Fibroblast of lung (primary cell): ENCODE results near the gene P4HA1. TPM values are rescaled to one million over a fixed set of nuclear protein-coding genes. Genes with fewer than 3 reads are reported as not detected.

Experiments used
- DNase-seq, 2 donors: peaks; one replicate each; pipeline versions ENCODE4 v3.0.0 to v3.0.0-alpha.2; 2010; ENCODE audit warnings: low read depth in 2 of 2
- H2AFZ ChIP-seq: 2 replicates; pipeline ENCODE4 v1.5.1; 2012; ENCODE audit warnings: low read length, control low read depth, inconsistent platforms
- H3K27ac ChIP-seq: 2 replicates; pipeline ENCODE4 v1.5.1; 2011; ENCODE audit warnings: low read length, control low read depth; ENCODE audit not compliant: insufficient read depth
- H3K27me3 ChIP-seq: 2 replicates; pipeline ENCODE4 v1.5.1; 2011; ENCODE audit warnings: mild to moderate bottlenecking, low read length; ENCODE audit not compliant: control insufficient read depth, insufficient read depth
- H3K36me3 ChIP-seq: 2 replicates; pipeline ENCODE4 v1.5.1; 2011; ENCODE audit warnings: low read length; ENCODE audit not compliant: control insufficient read depth, insufficient read depth
- H3K4me1 ChIP-seq: 2 replicates; pipeline ENCODE4 v1.5.1; 2011; ENCODE audit warnings: low read length; ENCODE audit not compliant: control insufficient read depth, insufficient read depth; ENCODE audit errors: extremely low read depth
- H3K4me2 ChIP-seq: 2 replicates; pipeline ENCODE4 v1.5.1; 2011; ENCODE audit warnings: low read length, control low read depth; ENCODE audit not compliant: insufficient read depth; ENCODE audit errors: extremely low read depth
- H3K4me3 ChIP-seq, 4 experiments: fragments of 200-600 bp in 1 of 4; sonication (generic) in 1 of 4; replicated peaks in 1 of 4; 2 replicates each; pipeline ENCODE4 v1.5.1; 2011 to 2016; ENCODE audit warnings: low read length in 4 of 4, low read depth in 3 of 4, mild to moderate bottlenecking in 3 of 4, control low read depth in 2 of 4, inconsistent platforms in 1 of 4, mixed read lengths in 1 of 4; ENCODE audit not compliant: insufficient read depth in 1 of 4; ENCODE audit errors: control extremely low read depth in 1 of 4
- H3K79me2 ChIP-seq: 2 replicates; pipeline ENCODE4 v1.5.1; 2012; ENCODE audit warnings: mild to moderate bottlenecking, low read length, inconsistent platforms; ENCODE audit not compliant: control insufficient read depth, insufficient read depth
- H3K9ac ChIP-seq: 2 replicates; pipeline ENCODE4 v1.5.1; 2011; ENCODE audit warnings: mild to moderate bottlenecking, low read length, control low read depth; ENCODE audit not compliant: insufficient read depth
- H3K9me3 ChIP-seq: 2 replicates; pipeline ENCODE4 v1.5.1; 2012; ENCODE audit warnings: low read depth, low read length; ENCODE audit not compliant: control insufficient read depth, insufficient read depth
- H4K20me1 ChIP-seq: 2 replicates; pipeline ENCODE4 v1.5.1; 2011; ENCODE audit warnings: low read length; ENCODE audit not compliant: control insufficient read depth, insufficient read depth; ENCODE audit errors: extremely low read depth
- EZH2 ChIP-seq: IDR thresholded peaks from 2 replicates; pipeline ENCODE4 v1.5.1; 2012; ENCODE audit warnings: low read length, control low read depth, mild to moderate bottlenecking; ENCODE audit errors: missing control alignments
- polyA plus RNA-seq, 2 donors: library from polyadenylated mRNA; depleted of rRNA in 1 of 2; stranded (reverse) in 1 of 2; unstranded in 1 of 2; fragments of >200 nt; gene quantifications; 2 replicates each; pipeline ENCODE4 v1.2.1, GENCODE V29; 2011 to 2012; ENCODE audit warnings: missing spikeins in 1 of 2
- total RNA-seq: library from RNA; depleted of rRNA; stranded (reverse); fragments of >200 nt; gene quantifications from 2 replicates; pipeline ENCODE4 v1.2.1, GENCODE V29; 2014
- TF ChIP-seq, protein P1 (sequence below), 2 donors: IDR thresholded peaks in 1 of 2; conservative IDR thresholded peaks in 1 of 2; 1 replicate in 1 of 2; 2 replicates in 1 of 2; pipeline ENCODE4 v1.5.1; 2011 to 2012; ENCODE audit warnings: low read length in 2 of 2, control low read depth in 1 of 2, inconsistent platforms in 1 of 2, low read depth in 1 of 2, mild to moderate bottlenecking in 1 of 2

P4HA1 gene
- total and polyA plus RNA-seq, 2 donors (not counting 1 experiment from before 2014, with no cell fraction given) = 147 to 226 TPM

DNA sequence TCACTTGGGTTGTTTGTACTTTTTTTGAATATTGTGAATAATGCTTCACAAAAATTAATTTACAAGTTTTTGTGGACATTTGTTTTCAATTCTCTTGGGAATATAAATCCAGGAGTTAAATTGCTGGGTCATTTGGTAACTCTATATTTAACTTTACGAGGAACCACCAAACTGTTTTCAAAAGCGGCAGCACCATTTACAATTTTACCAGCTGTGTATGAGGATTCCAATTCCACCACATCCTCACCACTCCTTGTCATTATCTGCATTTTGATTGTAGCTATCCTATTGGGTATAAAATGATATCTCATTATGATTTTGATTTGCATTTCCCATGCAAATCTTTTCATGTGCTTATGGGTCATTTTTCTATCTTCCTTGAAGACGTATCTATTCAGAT is 9.6 kb upstream of the P4HA1 start:
- no peaks in the 10 kb centered on the region for H4K20me1 ChIP-seq
- DNase-seq = no peak
- no peak overlapping the region for H3K4me2 ChIP-seq
- no peak overlapping the region for H3K9ac ChIP-seq
- TF ChIP-seq EZH2 = no peak
- TF ChIP-seq, protein P1, sequence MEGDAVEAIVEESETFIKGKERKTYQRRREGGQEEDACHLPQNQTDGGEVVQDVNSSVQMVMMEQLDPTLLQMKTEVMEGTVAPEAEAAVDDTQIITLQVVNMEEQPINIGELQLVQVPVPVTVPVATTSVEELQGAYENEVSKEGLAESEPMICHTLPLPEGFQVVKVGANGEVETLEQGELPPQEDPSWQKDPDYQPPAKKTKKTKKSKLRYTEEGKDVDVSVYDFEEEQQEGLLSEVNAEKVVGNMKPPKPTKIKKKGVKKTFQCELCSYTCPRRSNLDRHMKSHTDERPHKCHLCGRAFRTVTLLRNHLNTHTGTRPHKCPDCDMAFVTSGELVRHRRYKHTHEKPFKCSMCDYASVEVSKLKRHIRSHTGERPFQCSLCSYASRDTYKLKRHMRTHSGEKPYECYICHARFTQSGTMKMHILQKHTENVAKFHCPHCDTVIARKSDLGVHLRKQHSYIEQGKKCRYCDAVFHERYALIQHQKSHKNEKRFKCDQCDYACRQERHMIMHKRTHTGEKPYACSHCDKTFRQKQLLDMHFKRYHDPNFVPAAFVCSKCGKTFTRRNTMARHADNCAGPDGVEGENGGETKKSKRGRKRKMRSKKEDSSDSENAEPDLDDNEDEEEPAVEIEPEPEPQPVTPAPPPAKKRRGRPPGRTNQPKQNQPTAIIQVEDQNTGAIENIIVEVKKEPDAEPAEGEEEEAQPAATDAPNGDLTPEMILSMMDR (conservative IDR thresholded peaks at IDR 0.05 in 1 of 2, IDR thresholded peaks at IDR 0.05 in 1 of 2; ENCODE audit: low read depth in 1 of 2, low read length in 2 of 2) = no peak
- no peaks in the 10 kb centered on the region for H3K4me1 ChIP-seq
- no peaks in the 10 kb centered on the region for H3K79me2 ChIP-seq
- H3K36me3 ChIP-seq = no peaks in the 10 kb centered on the region
- H3K27ac ChIP-seq = no peak overlapping the region
- no peak overlapping the region for H3K4me3 ChIP-seq
- H2AFZ ChIP-seq = no peak overlapping the region
- H3K9me3 ChIP-seq = no peaks in the 10 kb centered on the region
- H3K27me3 ChIP-seq = no peaks in the 10 kb centered on the region

DNA sequence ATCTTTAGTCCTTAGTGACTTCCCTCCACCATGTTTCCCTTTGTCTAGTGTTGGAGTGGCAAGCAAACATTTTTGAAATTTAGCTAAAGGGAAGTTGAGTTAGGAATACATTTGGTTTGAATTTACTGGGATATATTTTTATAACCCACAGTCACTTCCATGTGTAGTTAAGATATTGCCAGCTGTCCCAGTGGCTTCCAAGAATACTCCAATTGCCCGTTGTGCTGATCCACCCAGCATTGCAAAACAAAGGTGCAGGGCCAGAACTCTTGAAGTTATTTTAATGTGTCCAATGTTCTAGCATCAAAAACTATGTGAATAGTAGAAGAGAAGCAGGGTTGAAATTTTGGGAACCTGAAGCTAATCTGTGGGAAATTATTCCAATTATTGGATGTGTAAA is 2.5 kb upstream of the P4HA1 start:
- no peak overlapping the region for H3K9ac ChIP-seq
- H3K9me3 ChIP-seq = no peaks in the 10 kb centered on the region
- no peak overlapping the region for H2AFZ ChIP-seq
- peaks cover 4% of the 10 kb centered on the region for H3K4me1 ChIP-seq
- no peak overlapping the region for H3K27ac ChIP-seq
- H3K36me3 ChIP-seq = no peaks in the 10 kb centered on the region
- H3K27me3 ChIP-seq = no peaks in the 10 kb centered on the region
- no peak for DNase-seq
- no peak overlapping the region for H3K4me2 ChIP-seq
- peaks cover 17% of the 10 kb centered on the region for H3K79me2 ChIP-seq
- no peak for TF ChIP-seq EZH2
- no peaks in the 10 kb centered on the region for H4K20me1 ChIP-seq
- no peak overlapping the region for H3K4me3 ChIP-seq

DNA sequence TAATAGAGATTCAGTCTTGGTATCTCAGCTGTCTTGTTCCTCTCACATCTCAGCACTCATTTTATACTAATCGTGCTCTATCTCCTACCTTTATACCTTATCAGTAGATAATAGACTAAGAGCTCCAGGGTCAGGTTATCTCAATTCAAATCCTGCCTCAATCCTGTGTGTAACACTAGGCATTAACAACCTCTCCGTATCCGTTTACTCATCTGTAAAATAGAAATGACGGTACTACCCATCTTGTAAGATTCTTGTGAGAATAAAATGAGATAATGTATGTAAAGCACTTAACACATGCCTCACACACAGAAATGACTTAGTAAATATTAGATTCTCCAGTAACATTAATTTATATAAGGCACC is 622 bp upstream of the P4HA1 start:
- peak overlapping the region; percentile 82 for H3K4me2 ChIP-seq
- H3K27me3 ChIP-seq = no peaks in the 10 kb centered on the region
- H3K4me1 ChIP-seq = peaks cover 4% of the 10 kb centered on the region
- no peaks in the 10 kb centered on the region for H4K20me1 ChIP-seq
- DNase-seq = no peak
- TF ChIP-seq, protein P1 (conservative IDR thresholded peaks at IDR 0.05 in 1 of 2, IDR thresholded peaks at IDR 0.05 in 1 of 2; ENCODE audit: low read depth in 1 of 2, low read length in 2 of 2) = no peak
- TF ChIP-seq EZH2 = no peak
- H3K4me3 ChIP-seq = peak overlapping the region; percentile 31 to 94 (median 74)
- H3K9ac ChIP-seq = peak overlapping the region; percentile 44
- peak overlapping the region; percentile 80 for H2AFZ ChIP-seq
- H3K9me3 ChIP-seq = no peaks in the 10 kb centered on the region
- H3K27ac ChIP-seq = peak overlapping the region; percentile 67
- peaks cover 34% of the 10 kb centered on the region for H3K79me2 ChIP-seq
- no peaks in the 10 kb centered on the region for H3K36me3 ChIP-seq
